Fibroblast of skin of scalp (primary cell): ENCODE data around the gene PTH1R.

Experiments
- DNase-seq: peaks from one replicate; pipeline ENCODE4 v3.0.0-alpha.2; 2013

Gene PTH1R

GRCh38 chr3:46849686-46850467 is 27.6 kb upstream of the PTH1R start:
- peak; percentile 21 for DNase-seq

GRCh38 chr3:46850468-46850779 is 27.1 kb upstream of the PTH1R start:
- no peak for DNase-seq

GRCh38 chr3:46851364-46852333 is 25.9 kb upstream of the PTH1R start:
- peak; percentile 26 for DNase-seq

GRCh38 chr3:46852334-46852720 is 25.2 kb upstream of the PTH1R start:
- no peak for DNase-seq

GRCh38 chr3:46852839-46853355 is 24.6 kb upstream of the PTH1R start:
- no peak for DNase-seq

GRCh38 chr3:46853441-46854415 is 23.8 kb upstream of the PTH1R start:
- DNase-seq = no peak

- no peak for DNase-seq
These were observed 22.9 kb upstream of the PTH1R start for GRCh38 chr3:46854555-46854991.

GRCh38 chr3:46856576-46857471 is 20.7 kb upstream of the PTH1R start:
- DNase-seq = no peak

GRCh38 chr3:46857485-46858341 is 19.8 kb upstream of the PTH1R start:
- no peak for DNase-seq

GRCh38 chr3:46858456-46858855 is 19.1 kb upstream of the PTH1R start:
- no peak for DNase-seq

GRCh38 chr3:46859001-46859710 is 18.4 kb upstream of the PTH1R start:
- DNase-seq = no peak

GRCh38 chr3:46860017-46860809 is 17.3 kb upstream of the PTH1R start:
- DNase-seq = no peak

GRCh38 chr3:46860810-46861604 is 16.5 kb upstream of the PTH1R start:
- no peak for DNase-seq

GRCh38 chr3:46861605-46862368 is 15.7 kb upstream of the PTH1R start:
- DNase-seq = no peak

- no peak for DNase-seq
These were observed 15.0 kb upstream of the PTH1R start for GRCh38 chr3:46862369-46863025.

GRCh38 chr3:46863261-46863782 is 14.2 kb upstream of the PTH1R start, which contains the start of gene MYL3:
TSS of gene MYL3 (minus strand) at chr3:46863444. CDS start at chr3:46863390, 54 bp downstream.
- no peak for DNase-seq
